Inflammatory macrophage treated with lipopolysaccharide for 4 hours (primary cell): ENCODE data around the gene EPB41L4A.
"Not testable (repeated sequence)": the region's sequence is repeated elsewhere in the genome, so short reads cannot be mapped to it uniquely, and the experiment has no call there.

Experiments used
- DNase-seq: peaks from one replicate; pipeline ENCODE4 v3.0.0-alpha.2; 2020

The EPB41L4A gene

DNA sequence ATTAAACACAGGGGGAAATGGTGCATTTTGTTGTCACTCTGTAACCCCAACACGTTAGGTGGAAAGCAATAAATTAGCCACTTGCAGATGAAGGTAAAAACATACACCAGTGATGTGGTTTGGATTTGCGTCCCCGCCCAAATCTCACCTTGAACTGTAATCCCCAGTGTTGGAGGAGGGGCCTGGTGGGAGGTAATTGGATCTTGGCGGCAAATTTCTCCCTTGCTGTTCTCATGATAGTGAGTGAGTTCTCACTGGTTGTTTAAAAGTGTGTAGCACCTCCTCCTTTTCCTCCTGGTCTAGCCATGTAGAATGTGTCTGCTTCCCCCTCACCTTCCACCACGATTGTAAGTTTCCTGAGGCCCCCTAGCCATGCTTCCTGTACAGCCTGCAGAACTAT is 17.2 kb downstream of the EPB41L4A start:
- DNase-seq = no peak

GRCh38 chr5:112397690-112398089 is 21.4 kb downstream of the EPB41L4A start:
- no peak for DNase-seq

- no peak for DNase-seq
These were observed 22.6 kb downstream of the EPB41L4A start for GRCh38 chr5:112396430-112396829.

- DNase-seq = not testable (repeated sequence)
These were observed 23.8 kb downstream of the EPB41L4A start for GRCh38 chr5:112395299-112395698.

- no peak for DNase-seq
These were observed 28.8 kb downstream of the EPB41L4A start for GRCh38 chr5:112390327-112390726.

- DNase-seq = no peak
These were observed 30.3 kb downstream of the EPB41L4A start for GRCh38 chr5:112388739-112389138.

DNA sequence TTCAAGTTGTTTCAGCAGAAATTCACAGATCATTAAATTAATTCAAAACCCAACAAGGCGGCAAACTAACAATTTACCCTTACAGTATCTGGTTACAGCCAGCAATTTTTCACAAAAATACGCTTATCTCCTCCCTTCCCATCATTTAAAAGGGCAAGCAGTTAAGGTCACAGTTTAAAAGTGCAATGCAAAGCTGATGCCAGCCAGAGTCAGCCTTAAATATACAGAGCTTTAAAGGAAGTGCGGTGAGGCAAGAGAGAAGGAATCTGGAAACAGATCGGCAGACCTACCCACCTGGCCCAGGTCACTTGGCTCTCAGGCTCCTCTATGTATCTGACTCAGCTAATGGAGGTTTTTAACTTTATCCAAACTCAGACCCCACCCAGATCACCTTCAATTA is 31.0 kb downstream of the EPB41L4A start:
- DNase-seq = no peak

DNA sequence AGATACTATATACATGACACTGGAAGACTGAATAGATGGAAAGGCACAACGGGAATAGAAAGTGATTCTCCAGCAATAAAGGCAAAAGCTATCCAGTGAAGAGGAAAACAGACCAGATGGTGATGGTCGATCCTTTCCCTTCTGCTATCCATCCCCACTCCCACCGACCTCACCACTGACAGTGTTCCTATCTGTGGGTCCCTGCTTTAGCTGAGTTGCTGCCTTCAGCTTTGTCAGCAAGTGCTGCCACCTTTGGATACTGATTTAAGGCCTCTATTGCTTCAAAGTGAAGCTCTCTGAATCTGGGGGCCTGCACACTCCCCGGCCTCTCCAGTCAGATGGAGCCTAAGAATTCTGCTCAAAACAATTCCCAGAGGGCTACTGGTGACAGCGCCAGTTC is 32.3 kb downstream of the EPB41L4A start:
- no peak for DNase-seq

GRCh38 chr5:112385969-112386368 is 33.1 kb downstream of the EPB41L4A start:
- no peak for DNase-seq

DNA sequence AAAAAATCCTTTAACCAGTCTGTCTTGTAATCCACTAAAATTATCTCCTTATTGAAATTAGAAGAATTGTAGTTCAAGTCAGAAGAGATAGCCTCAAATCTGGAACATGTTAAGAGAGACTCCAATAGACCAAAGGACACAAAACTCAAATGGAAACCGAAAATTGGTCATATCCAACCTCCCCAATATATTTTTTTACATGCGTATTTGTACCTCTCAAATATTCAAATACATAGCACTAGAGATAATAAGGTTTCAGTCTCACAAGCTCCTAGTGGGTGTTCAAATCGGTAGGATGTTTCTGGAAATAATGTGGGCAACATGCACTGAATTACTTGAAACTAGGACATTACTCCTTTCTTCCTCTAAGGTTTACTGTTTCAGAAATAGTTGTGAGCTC is 33.5 kb downstream of the EPB41L4A start:
- DNase-seq = no peak

DNA sequence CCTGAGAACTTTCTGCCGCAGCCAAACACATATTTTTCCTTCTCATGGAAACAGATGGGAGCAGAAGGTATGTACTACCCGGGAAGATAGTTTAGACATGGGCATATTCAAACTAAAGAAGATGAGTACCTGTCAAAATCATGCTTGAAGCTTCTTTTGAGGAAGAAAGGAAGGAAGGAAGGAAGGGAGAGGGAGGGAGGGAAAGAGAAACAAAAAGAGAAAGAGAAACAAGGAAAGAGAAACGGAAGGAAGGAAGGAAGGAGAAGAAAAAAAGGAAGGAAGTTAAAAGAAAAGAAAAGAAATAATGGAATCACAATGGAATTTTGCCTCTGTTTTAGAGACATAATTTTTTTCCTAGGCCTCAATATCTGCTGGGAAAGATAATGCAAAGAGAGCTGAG is 34.6 kb downstream of the EPB41L4A start:
- no peak for DNase-seq

DNA sequence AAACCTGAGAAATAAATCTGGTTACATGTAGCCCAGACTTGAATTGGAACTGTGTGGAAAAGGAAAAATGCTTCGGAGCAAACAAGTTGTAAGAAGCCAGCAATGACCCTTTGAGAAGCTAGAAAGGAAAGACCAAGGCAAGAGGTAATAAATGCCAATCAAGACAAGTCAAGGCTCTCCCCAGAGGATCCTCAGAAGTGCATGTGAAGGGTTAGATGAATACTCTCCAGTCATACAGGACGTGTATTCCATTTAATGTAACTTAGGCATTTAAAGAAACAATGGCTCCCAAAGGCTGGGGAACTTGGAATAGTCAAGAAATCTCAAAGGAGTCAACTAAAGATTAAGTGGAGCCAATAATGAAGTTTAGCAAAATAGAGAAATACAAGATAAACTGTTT is 36.2 kb downstream of the EPB41L4A start:
- no peak for DNase-seq

- no peak for DNase-seq
These were observed 37.6 kb downstream of the EPB41L4A start for GRCh38 chr5:112381521-112381920.

DNA sequence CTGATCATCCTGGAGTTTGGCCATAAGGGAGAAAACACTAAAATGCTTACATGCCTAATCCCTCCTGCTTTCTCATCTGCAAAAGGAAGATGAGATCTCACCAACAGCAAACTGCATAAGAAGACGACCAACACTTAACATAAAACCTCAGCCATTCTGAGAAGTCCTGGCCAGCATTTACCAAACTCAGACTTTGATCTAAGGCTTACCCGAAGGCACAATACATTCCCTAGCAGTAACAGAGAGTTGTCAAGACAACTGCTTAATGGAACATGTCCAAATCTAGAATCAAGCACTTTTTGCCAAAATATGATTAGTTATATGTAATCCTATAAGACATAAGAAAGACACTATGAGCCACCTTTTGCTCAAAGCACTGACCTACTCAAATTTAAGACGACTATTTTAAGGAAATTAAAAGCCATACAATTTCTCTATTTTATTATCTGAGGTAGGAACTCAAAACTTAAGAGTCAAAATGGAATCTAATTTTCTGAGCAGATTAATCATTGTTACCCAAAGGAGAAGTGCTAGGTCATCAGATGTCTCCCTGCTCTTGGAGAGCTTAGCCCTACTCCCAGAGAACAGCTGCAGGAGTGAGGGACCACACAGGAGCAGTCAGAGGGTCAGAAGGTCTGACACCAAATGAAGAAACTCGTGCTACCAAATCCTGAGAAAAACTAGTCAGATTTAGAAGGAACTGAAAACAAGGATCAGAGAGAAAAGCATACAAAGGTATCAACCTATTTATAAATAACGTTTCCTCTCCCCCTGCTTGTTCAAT is 39.3 kb downstream of the EPB41L4A start:
- no peak for DNase-seq

DNA sequence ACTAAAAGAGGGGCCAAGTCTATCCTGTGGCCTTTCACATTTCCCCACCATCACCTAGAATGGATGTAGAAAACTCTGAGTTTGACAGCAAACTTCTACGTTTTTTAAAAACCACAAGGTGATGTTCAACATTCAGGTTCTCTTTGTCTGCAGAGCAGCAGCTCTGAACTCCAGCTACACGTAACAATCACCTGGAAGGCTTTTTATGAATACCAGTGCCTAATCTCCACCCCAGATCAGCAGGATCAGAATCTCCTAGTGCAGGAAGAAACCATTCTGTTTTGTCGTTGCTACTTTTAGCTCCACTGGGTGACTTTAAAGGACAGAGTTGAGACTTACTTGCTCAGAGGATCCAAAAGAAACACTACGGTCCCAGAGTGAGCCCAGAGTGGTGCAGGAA is 44.3 kb downstream of the EPB41L4A start:
- no peak for DNase-seq

DNA sequence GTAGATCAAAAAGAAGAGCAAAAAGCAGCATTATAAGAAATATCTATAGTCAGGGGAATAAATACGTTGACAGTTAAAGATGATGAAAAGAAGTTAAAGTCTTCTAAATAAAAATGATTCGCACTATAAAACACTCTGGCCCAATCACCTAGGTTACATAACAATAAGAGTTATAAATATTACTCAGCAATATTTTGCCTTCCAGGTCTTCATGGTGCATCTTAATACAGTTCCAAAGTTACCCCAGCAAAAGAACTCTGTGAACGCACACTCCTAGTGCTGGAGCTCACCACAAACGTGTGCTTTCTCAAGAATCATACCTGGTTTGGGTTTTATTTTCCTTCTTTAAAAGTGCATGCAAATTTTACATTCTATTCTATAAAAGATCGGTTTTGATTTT is 44.7 kb downstream of the EPB41L4A start:
- no peak for DNase-seq

GRCh38 chr5:112373885-112374284 is 45.2 kb downstream of the EPB41L4A start:
- no peak for DNase-seq

DNA sequence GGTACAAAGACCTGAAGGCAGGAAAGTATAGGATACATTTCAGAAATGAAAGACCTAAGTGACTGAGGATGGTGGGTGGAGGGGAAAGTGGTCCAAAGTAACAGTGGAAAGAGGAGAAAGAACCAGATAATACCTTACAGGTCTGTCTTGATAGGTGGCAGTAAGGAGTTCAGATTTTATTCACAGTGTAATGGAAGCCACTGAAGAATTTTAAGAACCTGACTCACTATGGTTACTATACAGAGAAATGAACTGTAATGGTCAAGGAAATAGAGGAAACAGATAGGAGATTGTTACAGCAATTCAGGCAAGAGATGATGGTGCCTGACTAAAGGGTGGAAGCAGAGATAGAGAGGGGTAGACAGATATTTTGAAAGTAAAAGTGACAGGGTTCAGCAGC is 46.5 kb downstream of the EPB41L4A start:
- DNase-seq = no peak

GRCh38 chr5:112371067-112371466 is 48.0 kb downstream of the EPB41L4A start:
- DNase-seq = no peak

GRCh38 chr5:112367400-112367799 is 51.7 kb downstream of the EPB41L4A start:
- no peak for DNase-seq

- no peak for DNase-seq
These were observed 52.1 kb downstream of the EPB41L4A start for GRCh38 chr5:112366987-112367386.

- not testable (repeated sequence) for DNase-seq
These were observed 58.3 kb downstream of the EPB41L4A start for GRCh38 chr5:112360740-112361139.

DNA sequence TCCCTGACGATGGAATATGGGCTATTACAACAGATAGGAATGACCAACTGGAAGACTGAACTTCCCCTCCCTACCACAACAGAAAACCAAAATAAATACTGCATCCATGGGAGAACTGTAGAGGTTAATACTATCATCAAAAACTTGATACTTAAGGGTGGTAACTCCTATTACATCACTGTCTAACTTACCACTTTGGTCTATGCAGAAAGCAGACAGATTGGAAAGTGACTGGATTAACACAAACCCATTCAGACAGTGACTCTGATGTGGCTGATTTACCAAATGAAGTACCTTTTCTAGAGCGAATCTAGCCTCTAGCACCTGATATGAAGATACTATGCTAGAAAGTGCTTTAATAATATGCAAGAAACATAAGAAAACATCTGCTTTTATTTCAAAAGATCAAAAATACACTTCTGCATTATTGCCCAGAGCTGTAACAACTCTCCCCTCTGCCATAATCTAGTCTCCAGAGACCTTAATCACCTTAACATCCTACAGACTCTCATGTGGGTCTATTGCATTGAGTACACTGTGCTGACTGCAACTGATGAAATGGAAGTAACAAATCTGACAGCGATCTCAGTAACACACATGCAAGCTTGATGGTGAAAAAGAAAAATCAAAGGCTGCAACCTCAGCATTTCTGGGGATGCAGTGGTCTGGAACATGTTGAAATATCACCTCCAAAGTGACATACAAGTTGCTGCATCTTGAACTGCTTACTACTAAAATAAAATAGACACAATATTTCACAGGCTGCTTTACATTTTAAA is 62.7 kb downstream of the EPB41L4A start:
- no peak for DNase-seq

GRCh38 chr5:112355058-112355685 is 63.9 kb downstream of the EPB41L4A start:
- DNase-seq = no peak
